ENCODE data around the gene COQ8A. TPM values are rescaled to one million over a fixed set of nuclear protein-coding genes. Genes with fewer than 3 reads are reported as not detected.

COQ8A gene
- total RNA-seq, 6 experiments from 2014 or later, result 51.6 to 78.1 (median 69.6) TPM

DNA sequence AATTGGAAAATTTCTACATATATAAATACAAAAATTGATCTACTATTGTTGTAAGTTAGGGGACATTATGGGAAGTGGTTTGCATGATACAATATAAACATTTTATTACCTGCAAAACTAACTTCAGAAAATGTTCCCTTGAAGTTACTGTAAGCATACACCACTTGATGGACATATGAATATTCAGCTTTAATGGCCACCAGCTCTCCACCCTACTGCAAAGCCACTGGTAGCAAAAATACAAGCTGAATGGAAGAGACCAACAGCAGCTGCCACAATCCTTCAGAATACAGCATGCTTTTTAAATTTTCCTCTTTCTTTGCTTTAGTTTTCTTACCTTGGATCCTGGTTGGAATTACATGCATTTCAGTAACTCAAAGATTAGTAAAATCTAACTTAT is 69.8 kb downstream of the COQ8A start:
- peaks cover 0 to 7% (median 0%) of the 10 kb centered on the region in 4 donors for H3K4me1 ChIP-seq
- no peak overlapping the region for H3K4me3 ChIP-seq
- no peaks in the 10 kb centered on the region for H3K9me3 ChIP-seq
- no peak for DNase-seq
- H3K36me3 ChIP-seq, result no peaks in the 10 kb centered on the region
- no peak overlapping the region for H3K27ac ChIP-seq
- intact Hi-C loops (cut with DNase I), result no loop called here
- TF ChIP-seq, protein P1, sequence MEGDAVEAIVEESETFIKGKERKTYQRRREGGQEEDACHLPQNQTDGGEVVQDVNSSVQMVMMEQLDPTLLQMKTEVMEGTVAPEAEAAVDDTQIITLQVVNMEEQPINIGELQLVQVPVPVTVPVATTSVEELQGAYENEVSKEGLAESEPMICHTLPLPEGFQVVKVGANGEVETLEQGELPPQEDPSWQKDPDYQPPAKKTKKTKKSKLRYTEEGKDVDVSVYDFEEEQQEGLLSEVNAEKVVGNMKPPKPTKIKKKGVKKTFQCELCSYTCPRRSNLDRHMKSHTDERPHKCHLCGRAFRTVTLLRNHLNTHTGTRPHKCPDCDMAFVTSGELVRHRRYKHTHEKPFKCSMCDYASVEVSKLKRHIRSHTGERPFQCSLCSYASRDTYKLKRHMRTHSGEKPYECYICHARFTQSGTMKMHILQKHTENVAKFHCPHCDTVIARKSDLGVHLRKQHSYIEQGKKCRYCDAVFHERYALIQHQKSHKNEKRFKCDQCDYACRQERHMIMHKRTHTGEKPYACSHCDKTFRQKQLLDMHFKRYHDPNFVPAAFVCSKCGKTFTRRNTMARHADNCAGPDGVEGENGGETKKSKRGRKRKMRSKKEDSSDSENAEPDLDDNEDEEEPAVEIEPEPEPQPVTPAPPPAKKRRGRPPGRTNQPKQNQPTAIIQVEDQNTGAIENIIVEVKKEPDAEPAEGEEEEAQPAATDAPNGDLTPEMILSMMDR (IDR thresholded peaks at IDR 0.05), result no peak
- ATAC-seq, result no peak
- no peaks in the 10 kb centered on the region for H3K27me3 ChIP-seq

DNA sequence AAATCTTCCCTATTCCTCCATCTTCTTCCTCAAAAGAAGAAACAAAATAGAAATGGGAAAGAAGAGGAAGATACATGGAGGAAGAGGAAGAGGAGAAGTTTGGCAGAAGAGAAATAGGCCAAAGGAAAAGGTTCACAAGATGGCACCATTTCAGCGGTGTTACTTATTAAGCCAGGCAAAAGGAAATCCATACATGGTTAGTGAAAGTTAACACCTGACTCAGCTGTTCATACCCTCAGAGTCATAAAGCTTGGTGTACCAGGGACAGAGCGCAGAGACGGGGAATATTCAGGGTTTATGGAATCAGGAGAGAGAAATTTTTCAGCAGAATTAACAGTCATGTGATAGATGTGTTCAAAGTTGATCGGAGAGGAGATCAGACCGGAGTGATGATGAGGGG is 70.6 kb downstream of the COQ8A start:
- Histone ChIP-seq H3K4me3 (no peak overlapping the region), H3K4me1 (peaks cover 0 to 7% (median 0%) of the 10 kb centered on the region in 4 donors), H3K9me3 (no peaks in the 10 kb centered on the region), H3K36me3 (no peaks in the 10 kb centered on the region), H3K27ac (no peak overlapping the region), H3K27me3 (no peaks in the 10 kb centered on the region)
- 86% methylated on average over 5 of the region's 5 CpGs for WGBS (ENCODE audit: insufficient coverage, low coverage, low lambda C conversion rate, missing lambda C conversion rate)
- DNase-seq (no peak), ATAC-seq (peak in 3 of 4 donors; percentile 42 to 61 (median 46))
- intact Hi-C loops (cut with DNase I), result no loop called here
- no peak for TF ChIP-seq POLR2A (IDR thresholded peaks at IDR 0.05)
- TF ChIP-seq, protein P1 (IDR thresholded peaks at IDR 0.05), result no peak

DNA sequence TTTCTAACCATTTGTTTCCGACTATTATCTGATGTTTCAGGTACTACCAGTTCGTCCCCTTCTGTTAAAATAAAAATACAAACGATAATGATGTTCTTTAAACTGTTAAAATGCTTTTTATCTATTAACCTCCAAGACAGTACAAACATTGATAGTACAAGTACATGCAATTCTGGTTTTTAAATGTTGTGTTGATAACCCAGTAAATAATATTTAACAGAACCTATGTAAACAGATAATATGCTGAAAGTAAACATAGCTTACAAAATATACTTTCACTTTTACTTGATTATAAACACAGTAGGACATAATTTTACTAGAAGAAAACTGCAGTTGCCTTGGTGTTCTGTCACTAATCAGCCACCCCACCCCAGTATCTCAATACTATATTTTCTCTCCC is 76.9 kb downstream of the COQ8A start:
- Histone ChIP-seq H3K36me3 (no peaks in the 10 kb centered on the region), H3K4me3 (peak overlapping the region in 2 of 3 donors; percentile 8 to 17), H3K27me3 (no peaks in the 10 kb centered on the region), H3K27ac (no peak overlapping the region), H3K9me3 (no peaks in the 10 kb centered on the region), H3K4me1 (peaks cover 0 to 13% (median 0%) of the 10 kb centered on the region in 4 donors)
- intact Hi-C loops (cut with DNase I), result no loop called here
- ATAC-seq (peak; percentile 47 to 56 (median 52)), DNase-seq (no peak)
- no peak for TF ChIP-seq POLR2A (IDR thresholded peaks at IDR 0.05)
- TF ChIP-seq, protein P1 (IDR thresholded peaks at IDR 0.05), result no peak
- WGBS (ENCODE audit: insufficient coverage, low coverage, low lambda C conversion rate, missing lambda C conversion rate), result 49% methylated on average over 3 of the region's 3 CpGs

DNA sequence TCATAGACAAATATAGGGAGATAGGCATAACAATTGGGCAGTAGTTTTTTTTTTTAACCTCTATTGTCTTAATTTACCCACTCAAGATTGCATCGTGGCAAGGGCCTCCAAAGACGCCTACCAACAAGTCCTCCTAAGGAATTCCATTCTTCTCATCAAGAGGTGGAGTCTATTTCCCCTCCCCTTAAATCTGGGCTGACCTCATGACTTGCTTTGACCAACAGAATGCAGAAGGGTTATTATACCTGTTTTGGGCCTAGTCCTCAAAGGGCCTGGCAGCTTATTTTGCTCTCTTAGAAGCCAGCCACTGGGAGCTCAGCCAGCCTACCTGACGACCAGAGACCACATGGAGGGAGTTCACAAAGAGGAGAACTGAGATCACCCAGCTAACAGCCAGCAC is 92.3 kb downstream of the COQ8A start:
- DNase-seq, result no peak
- WGBS (ENCODE audit: insufficient coverage, low coverage, low lambda C conversion rate, missing lambda C conversion rate), result 78% methylated on average over 3 of the region's 3 CpGs
- H3K36me3 ChIP-seq, result peaks cover 0 to 20% (median 7%) of the 10 kb centered on the region in 4 donors

More for the DNA sequence above, 92.3 kb downstream of the COQ8A start:
- ATAC-seq, result no peak
- Histone ChIP-seq H3K27me3 (no peaks in the 10 kb centered on the region), H3K4me3 (no peak overlapping the region), H3K9me3 (no peaks in the 10 kb centered on the region), H3K4me1 (no peaks in the 10 kb centered on the region), H3K27ac (no peak overlapping the region)
- intact Hi-C loops (cut with DNase I), result no loop called here
- TF ChIP-seq, protein P1 (IDR thresholded peaks at IDR 0.05), result no peak
- no peak for TF ChIP-seq POLR2A (IDR thresholded peaks at IDR 0.05)
